Caco-2 (cell line): Measurements from ENCODE around the gene GSTK1. TPM values are rescaled to one million over a fixed set of nuclear protein-coding genes. Genes with fewer than 3 reads are reported as not detected.

Experiments used
- BruUV-seq: library from RNA; stranded (reverse); fragments of 400-500 nt; replicated peaks from 2 replicates; lab custom pipeline; 2021; lab: Mats Ljungman, UMichigan
- CTCF ChIA-PET: fragments of 300-600 bp; sonication (Branson Sonifier 250); formaldehyde crosslinking; loops from one replicate; lab custom pipeline; 2022; ENCODE audit warnings: antibody characterized with exemption; lab: Charles Lee
- POLR2A ChIA-PET: fragments of 300-600 bp; sonication (Branson Sonifier 250); formaldehyde crosslinking; loops from one replicate; lab custom pipeline; 2022; ENCODE audit warnings: antibody characterized with exemption; lab: Charles Lee
- DNase-seq, 2 experiments: peaks; one replicate each; pipeline versions ENCODE4 v3.0.0 to v3.0.0-alpha.2; 2020 to 2022
- H3K27me3 ChIP-seq: replicated peaks from 2 replicates; pipeline ENCODE4 v1.6.0; 2011; ENCODE audit warnings: low read length; ENCODE audit not compliant: control insufficient read depth, insufficient read depth
- H3K36me3 ChIP-seq: 2 replicates; pipeline ENCODE4 v1.5.1; 2011; ENCODE audit warnings: low read length; ENCODE audit not compliant: control insufficient read depth, insufficient read depth
- H3K4me1 ChIP-seq: fragments of 250-450 bp; sonication (Bioruptor Pico); 2 replicates; pipeline ENCODE4 v1.5.1; 2020; ENCODE audit warnings: mild to moderate bottlenecking
- H3K4me3 ChIP-seq: 2 replicates; pipeline ENCODE4 v1.5.1; 2011; ENCODE audit warnings: low read depth, mild to moderate bottlenecking, control low read depth, low read length
- H3K9me3 ChIP-seq: fragments of 250-450 bp; sonication (Bioruptor Pico); 2 replicates; pipeline ENCODE4 v1.5.1; 2020; ENCODE audit warnings: mild to moderate bottlenecking, moderate library complexity
- H3K27ac Mint-ChIP-seq: one replicate; pipeline ENCODE4 v1.8.0; 2022; ENCODE audit warnings: mixed read lengths; ENCODE audit not compliant: unreplicated experiment
- H3K27me3 Mint-ChIP-seq: one replicate; pipeline ENCODE4 v1.8.0; 2022; ENCODE audit warnings: mixed read lengths; ENCODE audit not compliant: insufficient read depth, unreplicated experiment
- H3K36me3 Mint-ChIP-seq: one replicate; pipeline ENCODE4 v1.8.0; 2022; ENCODE audit warnings: mild to moderate bottlenecking, mixed read lengths; ENCODE audit not compliant: insufficient read depth, unreplicated experiment
- H3K4me1 Mint-ChIP-seq: one replicate; pipeline ENCODE4 v1.8.0; 2022; ENCODE audit warnings: low read depth, mixed read lengths; ENCODE audit not compliant: unreplicated experiment
- H3K4me3 Mint-ChIP-seq: one replicate; pipeline ENCODE4 v1.8.0; 2022; ENCODE audit warnings: mild to moderate bottlenecking, moderate library complexity, mixed read lengths; ENCODE audit not compliant: unreplicated experiment
- H3K9me3 Mint-ChIP-seq: one replicate; pipeline ENCODE4 v1.8.0; 2022; ENCODE audit warnings: mixed read lengths; ENCODE audit not compliant: unreplicated experiment
- intact Hi-C: fragments of 100-400 bp; cut with micrococcal nuclease; formaldehyde crosslinking; loops from one replicate; pipeline ENCODE4 v1.10.0; 2022; ENCODE audit not compliant: unreplicated experiment
- total RNA-seq: library from RNA; stranded (reverse); gene quantifications from 2 replicates; pipeline ENCODE4 v1.2.3, GENCODE V29; 2022
- TF ChIP-seq, protein P1 (sequence below), 2 experiments: fragments of 200-600 bp in 1 of 2; IDR thresholded peaks; 1 replicate in 1 of 2; 2 replicates in 1 of 2; pipeline versions ENCODE4 v1.5.1 to v1.8.0; 2011 to 2022; ENCODE audit warnings: antibody characterized with exemption in 1 of 2, control low read depth in 1 of 2, inconsistent platforms in 1 of 2, low read depth in 1 of 2, low read length in 1 of 2, mild to moderate bottlenecking in 1 of 2, moderate library complexity in 1 of 2; ENCODE audit not compliant: insufficient read depth in 1 of 2, severe bottlenecking in 1 of 2, unreplicated experiment in 1 of 2

The GSTK1 gene
- total RNA-seq, 1 experiment from 2014 or later: 134 TPM

DNA sequence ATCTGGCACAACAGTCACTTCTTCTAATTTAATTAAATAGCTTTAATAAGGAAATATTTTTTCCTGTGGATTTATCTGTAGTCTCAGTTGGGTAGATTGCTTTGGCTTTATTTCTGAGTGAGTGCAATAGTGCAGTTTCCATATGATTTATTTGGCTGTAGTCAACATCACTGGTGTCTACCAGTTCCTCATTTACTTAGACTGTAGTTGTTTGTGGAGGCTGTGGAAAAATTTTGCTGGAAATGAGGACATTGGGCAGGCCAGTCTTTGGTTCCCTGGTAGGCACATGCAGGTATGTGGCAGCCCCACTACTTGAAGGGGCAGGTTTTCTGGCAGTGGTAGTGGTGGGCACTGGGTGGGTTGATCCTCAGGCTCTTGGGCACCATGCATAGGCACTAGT lies 25.9 kb upstream of the GSTK1 start:
- H3K4me1 Mint-ChIP-seq: no peaks in the 10 kb centered on the region
- no peak overlapping the region for H3K4me3 ChIP-seq
- no peaks in the 10 kb centered on the region for H3K27me3 ChIP-seq
- no peaks in the 10 kb centered on the region for H3K36me3 ChIP-seq
- TF ChIP-seq, protein P1, sequence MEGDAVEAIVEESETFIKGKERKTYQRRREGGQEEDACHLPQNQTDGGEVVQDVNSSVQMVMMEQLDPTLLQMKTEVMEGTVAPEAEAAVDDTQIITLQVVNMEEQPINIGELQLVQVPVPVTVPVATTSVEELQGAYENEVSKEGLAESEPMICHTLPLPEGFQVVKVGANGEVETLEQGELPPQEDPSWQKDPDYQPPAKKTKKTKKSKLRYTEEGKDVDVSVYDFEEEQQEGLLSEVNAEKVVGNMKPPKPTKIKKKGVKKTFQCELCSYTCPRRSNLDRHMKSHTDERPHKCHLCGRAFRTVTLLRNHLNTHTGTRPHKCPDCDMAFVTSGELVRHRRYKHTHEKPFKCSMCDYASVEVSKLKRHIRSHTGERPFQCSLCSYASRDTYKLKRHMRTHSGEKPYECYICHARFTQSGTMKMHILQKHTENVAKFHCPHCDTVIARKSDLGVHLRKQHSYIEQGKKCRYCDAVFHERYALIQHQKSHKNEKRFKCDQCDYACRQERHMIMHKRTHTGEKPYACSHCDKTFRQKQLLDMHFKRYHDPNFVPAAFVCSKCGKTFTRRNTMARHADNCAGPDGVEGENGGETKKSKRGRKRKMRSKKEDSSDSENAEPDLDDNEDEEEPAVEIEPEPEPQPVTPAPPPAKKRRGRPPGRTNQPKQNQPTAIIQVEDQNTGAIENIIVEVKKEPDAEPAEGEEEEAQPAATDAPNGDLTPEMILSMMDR (IDR thresholded peaks at IDR 0.05; ENCODE audit: insufficient read depth in 1 of 2, low read depth in 1 of 2, low read length in 1 of 2, severe bottlenecking in 1 of 2, unreplicated experiment in 1 of 2): no peak
- no peak overlapping the region for H3K4me3 Mint-ChIP-seq
- H3K4me1 ChIP-seq: no peaks in the 10 kb centered on the region; the same call in 1 of the 2 replicates
- peaks cover 13% of the 10 kb centered on the region for H3K27me3 Mint-ChIP-seq
- H3K27ac Mint-ChIP-seq: no peak overlapping the region
- H3K9me3 ChIP-seq: no peaks in the 10 kb centered on the region; the same call in 1 of the 2 replicates
- BruUV-seq: no TSS peak
- intact Hi-C loops: no loop called here
- H3K36me3 Mint-ChIP-seq: no peaks in the 10 kb centered on the region
- POLR2A ChIA-PET: no interaction called here
- CTCF ChIA-PET: no interaction called here
- DNase-seq: no peak
- peaks cover 26% of the 10 kb centered on the region for H3K9me3 Mint-ChIP-seq

DNA sequence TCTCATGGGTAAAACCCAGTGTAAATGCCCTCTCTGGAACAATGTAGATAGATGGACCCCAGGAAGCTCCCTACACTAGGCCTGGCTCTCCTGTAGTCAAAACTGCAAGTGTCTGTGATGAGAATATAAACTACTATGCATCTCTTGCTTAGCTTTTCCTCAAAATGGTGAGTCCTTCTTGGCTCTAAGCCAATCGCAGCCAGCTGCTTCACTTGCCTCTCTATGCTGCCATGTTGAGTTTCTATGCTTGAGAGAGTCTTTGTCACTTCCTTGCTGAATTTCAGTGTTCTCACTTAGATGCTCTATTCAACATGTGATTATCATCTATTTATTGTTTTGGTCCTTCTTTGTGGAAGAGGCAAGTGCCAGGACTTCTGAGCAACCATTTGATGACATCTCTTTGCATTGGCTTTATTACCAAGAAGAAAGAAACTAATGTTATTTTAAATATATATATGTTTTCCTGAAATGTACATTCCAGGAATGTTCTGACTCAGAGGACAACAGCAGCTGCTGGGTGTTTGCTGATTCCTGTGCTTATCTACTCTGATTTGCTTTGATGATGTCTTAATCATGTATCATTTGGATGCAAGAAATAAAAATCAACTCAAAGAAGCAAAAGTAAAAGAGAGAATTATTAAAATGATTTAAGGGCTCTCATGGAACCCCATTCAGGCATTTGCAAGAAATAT lies 24.8 kb upstream of the GSTK1 start:
- H3K4me1 ChIP-seq: peaks cover 4% of the 10 kb centered on the region
- ChIA-PET CTCF (no interaction called here), POLR2A (no interaction called here)
- H3K27me3 ChIP-seq: no peaks in the 10 kb centered on the region
- peaks cover 26% of the 10 kb centered on the region for H3K9me3 Mint-ChIP-seq
- TF ChIP-seq, protein P1 (IDR thresholded peaks at IDR 0.05; ENCODE audit: insufficient read depth in 1 of 2, low read depth in 1 of 2, low read length in 1 of 2, severe bottlenecking in 1 of 2, unreplicated experiment in 1 of 2): no peak
- intact Hi-C loops: no loop called here
- H3K4me3 ChIP-seq: no peak overlapping the region
- no peak overlapping the region for H3K27ac Mint-ChIP-seq
- H3K36me3 Mint-ChIP-seq: no peaks in the 10 kb centered on the region
- H3K36me3 ChIP-seq: no peaks in the 10 kb centered on the region
- H3K4me1 Mint-ChIP-seq: peaks cover 6% of the 10 kb centered on the region
- no peaks in the 10 kb centered on the region; the same call in 1 of the 2 replicates for H3K9me3 ChIP-seq
- H3K4me3 Mint-ChIP-seq: no peak overlapping the region
- no TSS peak for BruUV-seq
- H3K27me3 Mint-ChIP-seq: peaks cover 13% of the 10 kb centered on the region
- no peak for DNase-seq

DNA sequence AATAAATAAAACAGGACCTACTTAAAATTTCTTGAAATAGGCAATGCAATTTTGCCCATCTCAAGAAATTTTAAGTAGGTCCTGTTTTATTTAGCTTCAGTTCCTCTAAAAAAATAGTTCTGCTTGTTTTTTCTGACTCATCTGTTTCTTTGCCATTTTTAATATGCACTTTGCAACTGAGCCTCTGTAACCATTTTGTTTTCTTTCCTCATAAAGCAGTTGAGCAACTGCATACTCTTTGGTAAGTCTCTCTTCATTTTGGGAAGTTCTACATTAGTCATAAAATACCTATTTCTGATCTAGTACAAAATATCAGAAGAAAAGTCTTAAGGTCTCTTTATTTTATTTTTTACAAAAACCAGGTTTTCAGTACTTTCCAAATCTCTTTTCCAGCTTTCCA lies 23.4 kb upstream of the GSTK1 start:
- no TSS peak for BruUV-seq
- POLR2A ChIA-PET: no interaction called here
- H3K4me3 ChIP-seq: no peak overlapping the region
- H3K9me3 Mint-ChIP-seq: peaks cover 26% of the 10 kb centered on the region
- H3K36me3 ChIP-seq: no peaks in the 10 kb centered on the region
- DNase-seq: no peak
- no peak overlapping the region for H3K27ac Mint-ChIP-seq
- H3K9me3 ChIP-seq: no peaks in the 10 kb centered on the region; the same call in 1 of the 2 replicates
- H3K4me1 ChIP-seq: peaks cover 17% of the 10 kb centered on the region
- CTCF ChIA-PET: interaction anchor here (0.6 to 1.6 kb wide), 19 partner anchors 9 to 1307 kb away, joined by 3 to 30 read pairs (median 5); partner anchors contain the start of genes CASP2 and GSTK1
- TF ChIP-seq, protein P1 (IDR thresholded peaks at IDR 0.05; ENCODE audit: insufficient read depth in 1 of 2, low read depth in 1 of 2, low read length in 1 of 2, severe bottlenecking in 1 of 2, unreplicated experiment in 1 of 2): no peak
- H3K27me3 Mint-ChIP-seq: peaks cover 13% of the 10 kb centered on the region
- peaks cover 13% of the 10 kb centered on the region for H3K4me1 Mint-ChIP-seq
- H3K36me3 Mint-ChIP-seq: no peaks in the 10 kb centered on the region
- no peaks in the 10 kb centered on the region for H3K27me3 ChIP-seq
- H3K4me3 Mint-ChIP-seq: no peak overlapping the region
- intact Hi-C loops: loop anchor here (1.0 to 2.0 kb wide), 8 partner anchors 9 to 176 kb away; partner anchors contain the start of genes CASP2, EPHA1 and ZYX
